ENCODE measurements around the gene IL22RA1. TPM values are rescaled to one million over a fixed set of nuclear protein-coding genes. Genes with fewer than 3 reads are reported as not detected.

The IL22RA1 gene
- polyA plus RNA-seq, 2 of the 4 experiments (the other 2 are of a cell fraction): 1.5 to 1.7 TPM

- Histone ChIP-seq H3K4me3 (no peak overlapping the region), H3K4me2 (no peak overlapping the region), H3K27ac (no peak overlapping the region), H3K9me3 (no peaks in the 10 kb centered on the region), H3K4me1 (peaks cover 12% of the 10 kb centered on the region)
- ATAC-seq (no peak), DNase-seq (ENCODE audit: low read depth in 1 of 2, low spot score in 1 of 2) (no peak), FAIRE-seq (no peak)
- CTCF ChIA-PET: interaction anchor here (0.6 to 1.9 kb wide), 5 partner anchors 7 to 251 kb away, joined by 3 to 7 read pairs (median 6); no protein-coding TSS in a partner anchor
- POLR2A ChIA-PET: no interaction called here
- TF ChIP-seq EP300 (IDR thresholded peaks at IDR 0.05) (no peak), HDAC2 (IDR thresholded peaks at IDR 0.05) (no peak), CBX8 (IDR thresholded peaks at IDR 0.05) (no peak), SREBF2 (IDR thresholded peaks at IDR 0.05) (no peak), CBX2 (IDR thresholded peaks at IDR 0.05; ENCODE audit: borderline replicate concordance, low read depth) (no peak), USF2 (IDR thresholded peaks at IDR 0.05) (no peak), MYC (IDR thresholded peaks at IDR 0.05; ENCODE audit: borderline replicate concordance, low read length) (no peak), FOSB (CRISPR knock-in tag; IDR thresholded peaks at IDR 0.05) (no peak), POLR2A (IDR thresholded peaks at IDR 0.05; ENCODE audit: low read length) (no peak)
- 81% methylated on average over 16 of the region's 17 CpGs for WGBS (ENCODE audit: missing lambda C conversion rate)
These were observed 2.2 kb downstream of the IL22RA1 start for GRCh38 chr1:24140741-24141181.

- POLR2A ChIA-PET: no interaction called here
- CTCF ChIA-PET: interaction anchor here (1.2 to 2.0 kb wide), 4 partner anchors 10 to 251 kb away, joined by 6 to 7 read pairs (median 6); no protein-coding TSS in a partner anchor
- WGBS (ENCODE audit: missing lambda C conversion rate): 92% methylated on average over 11 of the region's 11 CpGs
These were observed 3.0 kb downstream of the IL22RA1 start for GRCh38 chr1:24139841-24140425.

GRCh38 chr1:24139222-24139489, 3.8 kb downstream of the IL22RA1 start:
- Histone ChIP-seq H3K27ac (no peak overlapping the region), H3K4me3 (no peak overlapping the region), H3K4me2 (no peak overlapping the region), H3K9me3 (no peaks in the 10 kb centered on the region), H3K4me1 (peaks cover 12% of the 10 kb centered on the region)
- ATAC-seq (no peak), FAIRE-seq (no peak), DNase-seq (ENCODE audit: low read depth in 1 of 2, low spot score in 1 of 2) (no peak)
- ChIA-PET CTCF (interaction anchor here (2.0 kb wide), 1 partner anchor 11 kb away, joined by 6 read pairs; no protein-coding TSS in a partner anchor), POLR2A (no interaction called here)
- TF ChIP-seq E2F6 (IDR thresholded peaks at IDR 0.05; ENCODE audit: borderline replicate concordance, low read depth) (no peak), FOXS1 (CRISPR knock-in tag; IDR thresholded peaks at IDR 0.05) (no peak), SMC3 (IDR thresholded peaks at IDR 0.05) (no peak), HOXA7 (CRISPR knock-in tag; IDR thresholded peaks at IDR 0.05) (no peak), HOXB13 (CRISPR knock-in tag; IDR thresholded peaks at IDR 0.05; ENCODE audit: low read depth) (no peak), JUN (IDR thresholded peaks at IDR 0.05) (no peak)
- 91% methylated on average over 2 of the region's 2 CpGs for WGBS (ENCODE audit: missing lambda C conversion rate)

More at GRCh38 chr1:24139841-24140425, 3.0 kb downstream of the IL22RA1 start:
- no peaks in the 10 kb centered on the region for H3K9me3 ChIP-seq
- ATAC-seq (no peak), DNase-seq (ENCODE audit: low read depth in 1 of 2, low spot score in 1 of 2) (no peak), FAIRE-seq (no peak)
- TF ChIP-seq JUN (IDR thresholded peaks at IDR 0.05) (no peak), FOSL2 (IDR thresholded peaks at IDR 0.05) (no peak), FOSL2 (CRISPR knock-in tag; IDR thresholded peaks at IDR 0.05) (no peak), NFE2L2 (conservative IDR thresholded peaks at IDR 0.05; ENCODE audit: low read length) (no peak), KDM5A (IDR thresholded peaks at IDR 0.05) (no peak), RNF2 (IDR thresholded peaks at IDR 0.05; ENCODE audit: borderline replicate concordance, low read depth) (no peak), POLR2AphosphoS2 (conservative IDR thresholded peaks at IDR 0.05; ENCODE audit: low read length) (no peak), CHD4 (IDR thresholded peaks at IDR 0.05; ENCODE audit: borderline replicate concordance) (no peak), CBX8 (IDR thresholded peaks at IDR 0.05) (no peak), JUNB (IDR thresholded peaks at IDR 0.05) (no peak), NPAS2 (CRISPR knock-in tag; IDR thresholded peaks at IDR 0.05; ENCODE audit: borderline replicate concordance) (no peak), PHF8 (IDR thresholded peaks at IDR 0.05; ENCODE audit: borderline replicate concordance, low read depth) (no peak), MYC (IDR thresholded peaks at IDR 0.05; ENCODE audit: borderline replicate concordance, low read length) (no peak), ZFP36 (IDR thresholded peaks at IDR 0.05; ENCODE audit: borderline replicate concordance, partially characterized antibody) (no peak), HOXB5 (CRISPR knock-in tag; IDR thresholded peaks at IDR 0.05) (no peak)
- peaks cover 12% of the 10 kb centered on the region for H3K4me1 ChIP-seq
- H3K27ac ChIP-seq: no peak overlapping the region
- H3K4me2 ChIP-seq: no peak overlapping the region
- H3K4me3 ChIP-seq: no peak overlapping the region

All from A549 (cell line).